GM12873 (cell line): ENCODE results near the gene SHROOM3.

ENCODE experiments used
- TF ChIP-seq, protein P1 (sequence below): IDR thresholded peaks from 2 replicates; pipeline ENCODE4 v1.5.1; 2012; ENCODE audit warnings: low read depth, mild to moderate bottlenecking, moderate library complexity, low read length, control low read depth; ENCODE audit not compliant: insufficient read depth; ENCODE audit errors: missing control alignments

SHROOM3 gene

DNA sequence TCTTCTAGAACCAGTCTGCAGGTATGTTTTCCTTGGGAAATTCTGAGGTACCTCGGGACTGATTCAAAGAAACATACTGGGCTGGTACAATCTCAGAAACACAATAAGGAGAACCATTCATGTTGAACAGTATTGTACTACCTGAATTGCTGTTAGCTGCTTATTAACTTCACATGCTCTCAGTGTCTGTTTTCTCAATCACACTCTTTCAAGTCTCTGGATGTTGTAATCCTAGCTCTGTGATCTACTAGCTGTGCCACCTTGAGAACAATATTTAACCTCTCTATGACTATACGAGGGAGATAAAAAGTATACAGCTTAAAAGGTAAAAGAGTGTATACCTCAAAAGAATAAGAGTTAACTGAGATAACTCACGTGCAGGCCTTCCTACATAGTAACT, 24.4 kb upstream of the SHROOM3 start:
- TF ChIP-seq, protein P1, sequence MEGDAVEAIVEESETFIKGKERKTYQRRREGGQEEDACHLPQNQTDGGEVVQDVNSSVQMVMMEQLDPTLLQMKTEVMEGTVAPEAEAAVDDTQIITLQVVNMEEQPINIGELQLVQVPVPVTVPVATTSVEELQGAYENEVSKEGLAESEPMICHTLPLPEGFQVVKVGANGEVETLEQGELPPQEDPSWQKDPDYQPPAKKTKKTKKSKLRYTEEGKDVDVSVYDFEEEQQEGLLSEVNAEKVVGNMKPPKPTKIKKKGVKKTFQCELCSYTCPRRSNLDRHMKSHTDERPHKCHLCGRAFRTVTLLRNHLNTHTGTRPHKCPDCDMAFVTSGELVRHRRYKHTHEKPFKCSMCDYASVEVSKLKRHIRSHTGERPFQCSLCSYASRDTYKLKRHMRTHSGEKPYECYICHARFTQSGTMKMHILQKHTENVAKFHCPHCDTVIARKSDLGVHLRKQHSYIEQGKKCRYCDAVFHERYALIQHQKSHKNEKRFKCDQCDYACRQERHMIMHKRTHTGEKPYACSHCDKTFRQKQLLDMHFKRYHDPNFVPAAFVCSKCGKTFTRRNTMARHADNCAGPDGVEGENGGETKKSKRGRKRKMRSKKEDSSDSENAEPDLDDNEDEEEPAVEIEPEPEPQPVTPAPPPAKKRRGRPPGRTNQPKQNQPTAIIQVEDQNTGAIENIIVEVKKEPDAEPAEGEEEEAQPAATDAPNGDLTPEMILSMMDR, result no peak

DNA sequence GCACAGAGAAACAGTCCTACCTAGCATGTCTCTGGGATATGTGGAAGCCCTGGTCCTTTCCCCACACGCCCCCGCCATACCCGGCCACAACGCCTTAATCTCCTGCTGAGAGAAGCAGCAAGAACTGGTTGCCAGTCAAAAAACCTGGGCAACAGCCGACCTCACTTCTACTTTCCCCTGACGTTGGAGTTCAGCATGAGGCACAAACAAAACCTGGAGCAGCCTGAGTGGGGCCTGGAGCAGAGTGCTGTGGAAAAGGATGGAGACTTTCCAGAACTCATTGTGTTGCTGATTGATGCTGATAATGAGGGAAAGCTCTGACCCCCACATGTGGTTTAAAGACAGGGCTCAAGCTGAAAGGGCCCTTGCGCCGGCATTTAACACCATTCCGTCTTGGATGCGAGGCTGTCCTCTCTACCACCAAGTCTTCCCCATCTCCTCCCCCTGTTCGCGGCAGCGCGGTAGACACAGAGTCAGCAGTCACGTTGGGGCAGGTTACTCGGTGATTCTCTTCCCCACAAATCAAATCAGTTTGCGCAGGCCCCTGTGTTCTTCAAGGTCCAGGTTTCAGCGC, 14.8 kb upstream of the SHROOM3 start:
- TF ChIP-seq, protein P1, result no peak

GRCh38 chr4:76420762-76421581, 14.1 kb upstream of the SHROOM3 start, which contains the start of gene CCDC158:
Gene CCDC158, minus strand, starts transcription at chr4:76421141. Its CDS starts 17,934 bp downstream, at chr4:76403207.
- TF ChIP-seq, protein P1, result no peak

- TF ChIP-seq, protein P1, result no peak
Observed at GRCh38 chr4:76426272-76426671, 8.8 kb upstream of the SHROOM3 start.

- TF ChIP-seq, protein P1, result no peak
Observed at GRCh38 chr4:76429636-76430035, 5.4 kb upstream of the SHROOM3 start.

- TF ChIP-seq, protein P1, result peak; percentile 46
Observed at GRCh38 chr4:76430519-76431388, 4.3 kb upstream of the SHROOM3 start.

DNA sequence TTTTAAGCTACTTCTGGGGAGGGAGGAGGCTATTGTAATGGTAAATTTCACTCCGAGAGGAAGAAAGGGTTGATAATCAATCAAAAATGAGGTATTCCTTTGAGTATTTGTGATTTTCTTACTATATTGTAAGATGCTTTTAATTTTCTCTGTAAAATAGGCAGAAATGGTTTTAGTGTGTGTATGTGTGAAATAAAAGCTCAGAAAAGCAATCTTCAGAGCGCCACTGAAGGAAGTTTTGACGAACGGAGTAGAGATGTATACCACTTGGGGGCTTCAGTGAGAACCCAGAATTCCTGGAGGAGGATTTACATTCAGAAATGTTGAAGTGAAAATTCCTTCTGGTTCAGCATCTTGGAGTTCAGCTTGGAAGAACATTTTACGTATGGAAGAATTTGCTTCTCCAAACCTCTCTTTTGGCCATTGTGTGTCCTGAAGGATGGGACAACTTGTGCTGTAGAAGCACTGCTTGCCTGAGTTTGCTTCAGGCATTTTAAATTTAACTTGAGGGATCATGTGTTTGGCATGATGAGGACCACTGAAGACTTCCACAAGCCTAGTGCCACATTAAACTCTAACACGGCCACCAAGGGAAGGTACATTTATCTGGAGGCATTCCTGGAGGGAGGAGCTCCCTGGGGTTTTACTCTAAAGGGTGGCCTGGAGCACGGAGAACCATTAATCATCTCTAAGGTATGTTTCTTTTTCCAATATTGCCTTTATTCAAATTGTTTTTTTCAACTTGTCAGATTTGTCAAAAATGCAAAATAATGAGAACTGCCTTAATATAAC, 695 bp downstream of the SHROOM3 start:
- TF ChIP-seq, protein P1, result no peak
